HG03039 (cell line): ENCODE data around the gene KLHL11.
"Not testable (repeated sequence)": the region's sequence is repeated elsewhere in the genome, so short reads cannot be mapped to it uniquely, and the experiment has no call there.

Source experiments
- ATAC-seq: cut with Tn5 transposase; IDR thresholded peaks from one replicate; pipeline ENCODE4 v1.9.1; 2021; ENCODE audit warnings: mild to moderate bottlenecking, moderate library complexity; ENCODE audit not compliant: unreplicated experiment

Gene KLHL11

DNA sequence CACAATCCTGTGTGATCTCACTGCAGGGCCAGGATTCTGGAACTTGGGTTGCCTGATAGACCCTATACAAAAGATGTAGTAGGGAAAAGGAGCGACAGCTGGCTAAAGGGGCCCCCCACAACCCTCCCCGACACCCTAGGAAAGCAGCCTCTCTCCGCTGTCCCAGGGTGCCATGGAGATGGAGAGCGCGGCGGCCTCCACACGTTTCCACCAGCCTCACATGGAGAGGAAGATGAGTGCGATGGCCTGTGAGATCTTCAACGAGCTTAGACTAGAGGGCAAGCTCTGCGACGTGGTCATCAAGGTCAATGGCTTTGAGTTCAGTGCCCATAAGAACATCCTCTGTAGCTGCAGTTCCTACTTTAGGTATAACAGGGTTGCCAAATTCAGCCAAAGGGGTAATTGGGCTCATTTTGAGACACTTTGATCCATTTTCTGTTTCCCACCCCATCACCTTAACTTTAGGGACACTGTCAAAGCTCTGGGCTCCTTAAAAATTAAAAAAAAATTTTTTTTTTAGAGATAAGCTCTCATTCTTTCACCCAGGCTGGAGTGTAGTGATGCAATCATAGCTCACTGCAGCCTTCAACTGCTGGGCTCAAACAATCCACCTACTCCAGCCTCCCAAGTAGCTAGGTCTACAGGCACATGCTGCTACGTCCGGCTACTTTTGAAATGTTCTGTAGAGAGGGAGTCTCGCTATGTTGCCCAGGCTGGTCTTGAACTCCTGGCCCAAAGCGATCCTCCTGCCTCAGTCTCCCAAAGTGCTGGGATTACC, 27.3 kb downstream of the KLHL11 start, which contains the start of gene KLHL10:
KLHL10 (plus strand) TSS at position 65 of the 778 bp plus-strand sequence; CDS start at position 173, 108 bp downstream.
- ATAC-seq, result no peak

DNA sequence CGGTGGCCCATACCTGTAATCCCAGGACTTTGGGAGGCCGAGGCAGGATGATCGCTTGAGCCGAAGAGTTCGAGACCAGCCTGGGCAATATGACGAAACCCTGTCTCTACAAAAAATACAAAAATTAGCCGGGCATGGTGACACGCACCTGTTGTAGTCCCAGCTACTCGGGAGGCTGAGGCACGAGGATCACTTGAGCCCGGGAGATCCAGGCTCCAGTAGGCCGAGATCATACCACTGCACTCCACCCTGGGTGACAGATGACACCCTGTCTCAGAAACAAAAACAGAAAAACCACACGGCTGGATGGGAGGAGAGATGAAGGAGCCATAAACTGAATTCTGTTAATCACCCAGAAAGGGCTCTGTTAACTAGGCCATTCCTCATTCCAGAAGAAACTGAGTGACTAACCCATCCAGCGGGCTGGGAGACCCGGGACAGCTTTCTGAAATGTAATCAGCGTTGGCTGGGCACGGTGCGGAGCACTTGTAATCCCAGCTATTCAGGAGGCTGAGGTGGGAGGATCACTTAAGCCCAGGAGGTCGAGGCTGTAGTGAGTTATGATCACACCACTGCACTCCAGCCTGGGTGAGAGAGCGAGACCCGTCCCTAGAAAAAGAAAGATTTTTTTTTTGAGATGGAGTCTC, 28.6 kb downstream of the KLHL11 start:
- ATAC-seq, result no peak

DNA sequence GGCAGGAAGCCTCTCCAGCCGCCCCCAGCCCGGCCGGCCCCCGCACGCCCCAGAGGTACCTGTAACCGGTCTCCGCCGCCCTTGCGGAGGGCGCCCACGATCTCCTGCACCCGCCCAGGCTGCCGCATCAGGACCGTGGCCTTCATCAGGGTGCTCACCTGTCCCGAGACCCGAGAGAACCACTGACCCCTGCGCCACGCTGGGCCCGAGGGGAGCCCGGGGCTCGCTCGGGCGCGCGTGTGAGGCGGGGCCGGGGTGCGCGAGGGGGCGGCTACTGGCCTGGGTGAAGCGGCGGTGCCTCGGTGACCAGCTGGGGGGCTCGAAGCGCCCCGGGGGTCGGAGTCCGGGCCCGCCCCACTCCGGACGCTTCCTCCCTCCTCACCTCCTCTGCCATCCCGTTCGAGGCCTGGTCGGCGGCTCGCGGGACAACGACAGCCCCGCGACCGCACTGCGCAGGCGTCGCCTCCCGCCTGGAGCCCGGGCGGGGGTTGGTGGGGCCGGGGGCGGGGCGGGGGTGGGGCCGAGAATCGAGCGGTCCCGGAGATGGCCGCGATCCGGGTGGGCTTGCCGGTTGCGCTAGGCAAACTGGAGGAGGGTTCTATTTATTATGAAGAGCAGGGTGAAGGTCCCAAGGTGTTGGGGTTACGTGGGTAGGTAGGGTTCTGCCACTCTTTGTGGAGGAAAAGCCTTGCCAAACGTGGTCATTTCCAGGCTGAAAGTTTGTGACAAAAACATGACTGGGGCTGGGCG, 29.2 kb downstream of the KLHL11 start, which contains the start of gene NT5C3B:
NT5C3B (minus strand) TSS at position 433 of the 750 bp plus-strand sequence; CDS start at position 394, 39 bp downstream.
- ATAC-seq, result no peak

DNA sequence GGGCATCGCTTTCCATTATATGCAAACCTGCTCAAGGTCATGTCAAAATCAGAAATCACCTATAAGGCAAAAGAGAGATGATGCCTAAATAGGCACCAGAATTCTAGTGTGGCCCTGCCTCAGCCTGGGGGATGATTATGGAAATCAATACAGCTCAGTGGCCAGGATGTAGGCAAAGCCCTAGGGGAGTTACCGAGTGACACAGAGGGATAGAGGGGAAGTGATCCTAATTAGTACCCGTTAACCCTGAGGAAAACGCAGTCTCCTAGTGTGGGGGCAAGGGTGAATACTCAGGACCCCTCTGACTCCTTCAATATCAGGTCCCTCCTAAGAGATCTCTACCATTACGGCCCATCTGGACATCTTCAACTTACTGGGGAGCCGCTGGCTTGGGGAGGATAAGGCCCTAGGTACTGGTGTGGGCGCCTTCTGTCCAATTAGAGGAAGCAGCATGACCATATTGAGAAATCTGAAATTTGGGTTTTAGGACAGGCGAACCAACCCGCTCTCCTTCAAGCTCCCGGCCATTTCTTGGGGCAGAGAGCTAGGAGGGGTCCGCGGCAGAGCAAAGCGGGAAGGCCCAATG, 29.9 kb downstream of the KLHL11 start:
- ATAC-seq, result no peak

DNA sequence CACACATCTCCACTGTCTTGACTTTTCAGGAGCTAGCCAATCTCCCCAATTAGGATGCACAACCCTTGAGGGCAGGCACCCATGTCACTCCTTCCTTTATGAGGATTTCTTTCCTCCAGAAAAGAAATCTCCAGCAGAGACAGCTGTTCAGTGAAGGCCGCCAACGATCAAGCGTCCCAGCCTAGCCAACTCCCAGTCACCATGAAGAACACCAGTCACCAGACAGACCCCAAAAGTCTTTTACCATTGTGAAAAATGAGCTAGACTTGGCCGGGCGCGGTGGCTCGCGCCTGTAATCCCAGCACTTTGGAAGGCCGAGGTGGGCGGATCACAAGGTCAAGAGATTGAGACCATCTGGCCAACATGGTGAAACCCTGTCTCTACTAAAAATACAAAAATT, 35.3 kb downstream of the KLHL11 start:
- not testable (repeated sequence) for ATAC-seq

- ATAC-seq, result no peak
These were observed 39.9 kb downstream of the KLHL11 start for GRCh38 chr17:41825175-41825845.

GRCh38 chr17:41824086-41824485, 41.1 kb downstream of the KLHL11 start:
- ATAC-seq, result no peak

DNA sequence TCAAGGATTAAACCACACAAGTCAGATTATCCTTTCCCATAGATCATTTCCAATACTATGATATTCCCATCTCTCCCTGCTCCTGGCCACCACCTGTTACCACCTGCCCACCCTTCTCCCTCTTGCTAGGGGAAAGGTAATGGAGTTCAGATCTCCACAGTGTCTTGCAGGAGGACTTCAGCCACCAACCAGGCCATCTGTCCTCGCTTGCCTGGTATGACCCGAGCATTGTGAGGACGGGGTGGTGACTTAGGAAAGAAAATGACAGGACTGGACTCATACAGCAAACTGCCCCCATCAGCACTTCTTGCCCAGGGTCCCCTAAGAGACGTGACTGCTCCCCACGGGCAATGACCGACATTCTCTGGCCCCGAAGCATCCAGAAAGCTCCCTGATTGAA, 41.6 kb downstream of the KLHL11 start:
- no peak for ATAC-seq

GRCh38 chr17:41823141-41823524, 42.1 kb downstream of the KLHL11 start:
- no peak for ATAC-seq

- ATAC-seq, result no peak
These were observed 42.7 kb downstream of the KLHL11 start for GRCh38 chr17:41822216-41823140.

DNA sequence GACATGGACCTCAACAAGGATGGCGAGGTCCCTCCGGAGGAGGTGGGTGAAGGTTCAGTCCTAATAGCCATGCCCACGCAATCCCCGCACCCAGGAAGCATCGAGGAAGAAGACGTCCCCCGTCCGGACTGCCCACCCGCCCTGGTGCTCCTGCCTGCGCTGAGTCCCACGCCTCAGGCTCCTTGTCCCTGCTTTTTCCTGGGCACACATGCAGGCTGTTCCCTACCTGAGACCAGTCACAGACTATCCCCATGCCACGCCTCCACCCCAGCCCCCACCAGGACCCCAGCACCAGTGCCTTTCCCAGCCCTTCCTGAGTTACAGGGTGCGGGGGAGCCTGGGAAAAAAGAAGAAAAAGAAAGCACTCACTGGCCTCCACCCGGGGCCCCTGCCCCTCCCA, 43.4 kb downstream of the KLHL11 start:
- ATAC-seq, result no peak

GRCh38 chr17:41818024-41818423, 47.2 kb downstream of the KLHL11 start:
- no peak for ATAC-seq

DNA sequence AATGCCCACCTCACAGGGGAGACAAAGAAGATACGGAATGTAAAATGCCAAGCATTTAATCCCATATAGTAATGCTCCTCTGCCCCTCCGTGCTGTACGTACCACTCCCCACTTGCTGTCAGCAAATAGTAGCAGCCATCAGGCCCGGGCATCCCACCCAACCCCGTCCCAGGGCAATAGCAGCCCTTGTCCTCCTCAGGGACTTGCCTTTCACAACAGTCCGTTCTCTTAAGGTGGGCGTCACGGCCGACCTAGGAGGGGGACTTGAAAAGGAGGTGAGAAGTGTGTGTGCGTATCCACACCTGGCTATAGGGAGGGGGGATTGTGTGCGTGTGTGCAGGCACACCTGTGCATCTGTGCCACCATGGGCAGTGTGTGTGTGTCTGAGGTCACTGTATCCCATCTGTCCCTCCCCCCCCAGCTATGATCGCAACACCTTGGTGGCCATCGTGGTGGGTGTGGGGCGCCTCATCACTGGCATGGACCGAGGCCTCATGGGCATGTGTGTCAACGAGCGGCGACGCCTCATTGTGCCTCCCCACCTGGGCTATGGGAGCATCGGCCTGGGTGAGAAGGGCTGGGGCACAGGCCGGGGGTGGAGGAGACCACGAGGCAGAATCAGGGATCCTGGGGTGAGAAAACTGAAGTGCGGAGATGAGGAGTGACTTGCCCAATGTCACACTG, 48.4 kb downstream of the KLHL11 start:
- no peak for ATAC-seq

GRCh38 chr17:41814195-41814594, 51.0 kb downstream of the KLHL11 start:
- no peak for ATAC-seq

DNA sequence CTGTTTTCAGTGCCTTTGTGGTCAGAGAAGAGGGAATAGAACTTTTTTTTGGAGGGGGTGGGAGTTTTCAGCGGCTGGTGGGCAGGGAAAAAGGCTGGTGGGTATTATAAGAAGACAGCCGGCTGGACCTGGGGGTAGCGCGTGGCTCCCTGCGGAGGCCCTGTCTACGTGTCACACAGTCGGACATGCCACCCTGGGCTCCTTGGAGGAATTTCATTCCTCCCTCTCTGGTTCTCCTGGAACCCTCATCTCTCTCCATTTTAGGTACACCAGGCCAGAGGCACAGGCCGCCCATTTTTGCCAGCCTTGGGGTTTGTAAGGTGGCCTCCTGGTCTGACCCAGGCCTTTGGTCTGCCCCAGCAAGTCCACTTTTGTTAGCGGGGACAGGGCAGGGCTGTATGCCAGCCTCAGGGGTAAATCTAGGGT, 51.5 kb downstream of the KLHL11 start:
- no peak for ATAC-seq

GRCh38 chr17:41813152-41813680, 52.0 kb downstream of the KLHL11 start:
- ATAC-seq, result no peak

- no peak for ATAC-seq
These were observed 52.7 kb downstream of the KLHL11 start, which contains the start of gene FKBP10 for GRCh38 chr17:41812381-41813151. TSS of gene FKBP10 (plus strand) at chr17:41813004. CDS start at chr17:41813035, 31 bp downstream.
